ENCODE results near the gene NOP14. TPM values are rescaled to one million over a fixed set of nuclear protein-coding genes. Genes with fewer than 3 reads are reported as not detected.
"Not testable (repeated sequence)": the region's sequence is repeated elsewhere in the genome, so short reads cannot be mapped to it uniquely, and the experiment has no call there.

The NOP14 gene
- polyA plus RNA-seq, 4 donors = 29.1 to 30.8 (median 29.6) TPM

DNA sequence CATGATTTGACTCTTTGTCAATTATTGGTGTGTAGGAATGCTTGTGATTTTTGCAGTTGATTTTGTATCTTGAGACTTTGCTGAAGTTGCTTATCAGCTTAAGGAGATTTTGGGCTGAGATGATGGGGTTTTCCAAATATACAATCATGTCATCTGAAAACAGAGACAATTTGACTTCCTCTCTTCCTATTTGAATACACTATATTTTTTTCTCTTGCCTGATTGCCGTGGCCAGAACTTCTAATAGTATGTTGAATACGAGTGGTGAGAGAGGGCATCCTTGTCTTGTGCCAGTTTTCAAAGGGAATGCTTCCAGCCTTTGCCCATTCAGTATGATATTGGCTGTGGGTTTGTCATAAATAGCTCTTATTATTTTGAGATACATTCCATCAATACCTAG is 44.9 kb downstream of the NOP14 start:
- DNase-seq (ENCODE audit: low read depth in 4 of 4, low spot score in 3 of 4) = not testable (repeated sequence)

DNA sequence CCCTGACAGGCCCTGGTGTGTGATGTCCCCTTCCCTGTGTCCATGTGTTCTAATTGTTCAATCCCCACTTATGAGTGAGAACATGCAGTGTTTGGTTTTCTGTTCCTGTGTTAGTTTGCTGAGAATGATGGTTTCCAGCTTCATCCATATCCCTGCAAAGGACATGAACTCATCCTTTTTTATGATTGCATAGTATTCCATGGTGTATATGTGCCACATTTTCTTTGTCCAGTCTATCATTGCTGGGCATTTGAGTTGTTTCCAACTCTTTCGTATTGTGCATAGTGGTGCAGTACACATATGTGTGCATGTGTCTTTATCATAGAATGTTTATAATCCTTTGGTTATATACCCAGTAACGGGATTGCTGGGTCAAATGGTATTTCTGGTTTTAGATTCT is 46.5 kb downstream of the NOP14 start:
- DNase-seq (ENCODE audit: low read depth in 4 of 4, low spot score in 3 of 4) = not testable (repeated sequence)

DNA sequence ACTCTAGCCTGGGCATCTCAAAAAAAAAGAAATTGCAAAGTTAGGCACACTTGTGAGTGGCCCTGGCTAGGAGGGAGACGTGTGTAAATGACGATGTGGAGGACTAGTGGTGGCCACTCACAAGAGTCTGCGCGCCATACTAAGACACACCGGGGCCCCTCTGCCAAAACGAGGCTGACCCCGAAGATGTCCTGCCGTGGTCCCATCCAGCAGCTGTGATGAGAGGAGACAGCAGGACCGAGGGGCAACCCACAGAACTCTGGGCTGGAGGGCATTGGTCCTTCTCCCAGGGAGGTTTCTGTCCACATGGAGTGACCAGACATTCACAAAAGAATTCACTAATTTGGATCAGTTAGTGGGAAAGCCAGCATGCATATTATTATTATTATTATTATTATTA is 47.4 kb downstream of the NOP14 start:
- no peak for DNase-seq (ENCODE audit: low read depth in 4 of 4, low spot score in 3 of 4)

DNA sequence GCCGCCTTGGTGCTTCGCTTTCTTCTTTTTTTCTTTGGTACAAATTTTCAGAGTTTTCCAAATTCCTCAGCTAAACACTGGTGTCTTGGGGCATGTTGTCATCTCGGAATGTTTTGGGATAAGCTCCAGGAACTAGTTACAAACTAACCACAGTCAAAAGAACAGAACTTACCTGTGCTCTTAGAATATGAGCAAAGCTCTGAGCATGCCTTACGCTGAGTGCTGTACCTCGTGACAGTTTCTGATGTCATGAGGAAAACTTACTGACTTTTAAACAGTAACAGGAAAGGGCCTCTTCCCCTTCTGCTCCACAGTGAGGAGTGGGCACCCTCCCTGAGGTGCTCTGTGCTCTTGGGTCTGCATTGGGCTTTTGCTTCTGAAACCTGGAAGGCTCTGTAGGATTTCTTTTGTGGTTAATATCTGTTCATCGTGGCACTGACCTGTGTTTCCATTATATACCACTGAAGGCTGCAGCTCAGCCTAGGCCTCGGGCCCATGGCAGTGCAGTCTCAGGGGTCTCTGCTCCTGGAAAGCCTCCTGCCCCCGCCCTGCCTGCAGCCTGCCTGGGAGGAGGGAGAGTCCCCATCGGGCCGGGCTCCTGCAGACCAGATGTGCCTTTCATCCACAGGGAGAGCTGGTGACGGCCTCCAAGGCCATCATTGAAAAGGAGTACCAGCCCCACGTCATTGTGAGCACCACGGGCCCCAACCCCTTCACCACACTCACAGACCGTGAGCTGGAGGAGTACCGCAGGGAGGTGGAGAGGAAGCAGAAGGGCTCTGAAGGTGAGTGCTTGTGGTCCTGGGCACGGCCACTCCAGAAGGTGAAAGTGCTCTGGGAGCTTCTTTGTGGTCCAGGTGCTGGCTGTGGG is 48.7 kb downstream of the NOP14 start:
- DNase-seq (ENCODE audit: low read depth in 4 of 4, low spot score in 3 of 4) = no peak

DNA sequence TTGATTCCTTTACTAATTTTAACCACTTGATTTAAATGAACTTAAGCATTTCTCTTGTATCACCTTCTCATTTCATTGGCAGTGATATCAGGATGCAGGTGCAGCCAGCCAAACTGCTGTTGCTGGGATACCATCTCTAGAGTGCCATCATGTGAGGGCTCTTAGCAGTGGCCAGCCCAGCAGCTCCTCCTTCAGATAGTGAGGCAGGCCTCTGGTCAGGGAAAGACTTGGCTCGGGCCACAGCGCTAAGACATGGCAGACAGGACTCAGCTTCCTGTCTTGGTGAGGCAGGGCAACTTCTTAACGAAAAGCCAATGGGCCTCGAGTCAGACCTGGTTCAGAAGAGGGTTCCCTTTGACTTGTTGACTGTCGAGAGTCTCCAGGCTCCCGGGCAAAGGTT is 50.0 kb downstream of the NOP14 start:
- DNase-seq (ENCODE audit: low read depth in 4 of 4, low spot score in 3 of 4) = no peak

DNA sequence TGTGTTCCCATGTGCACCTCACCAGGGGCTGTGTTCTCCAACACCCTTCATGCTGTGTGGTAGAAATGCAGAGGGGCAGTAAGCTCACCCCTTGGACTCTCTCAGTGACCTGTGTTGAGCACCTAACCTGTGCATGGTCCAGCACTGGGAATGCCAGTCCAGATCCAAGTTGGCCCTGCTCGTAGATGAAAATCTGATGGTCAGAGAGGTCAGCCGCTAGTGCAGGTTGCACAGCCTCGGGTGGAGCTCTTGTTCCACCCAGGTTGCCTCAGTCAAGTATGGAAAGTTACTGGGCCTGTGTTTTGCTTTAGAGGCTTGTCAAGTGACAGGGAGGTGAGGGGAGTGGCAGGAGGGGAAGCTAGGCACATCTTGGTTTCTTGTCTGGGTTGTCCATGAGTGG is 51.3 kb downstream of the NOP14 start:
- no peak for DNase-seq (ENCODE audit: low read depth in 4 of 4, low spot score in 3 of 4)

DNA sequence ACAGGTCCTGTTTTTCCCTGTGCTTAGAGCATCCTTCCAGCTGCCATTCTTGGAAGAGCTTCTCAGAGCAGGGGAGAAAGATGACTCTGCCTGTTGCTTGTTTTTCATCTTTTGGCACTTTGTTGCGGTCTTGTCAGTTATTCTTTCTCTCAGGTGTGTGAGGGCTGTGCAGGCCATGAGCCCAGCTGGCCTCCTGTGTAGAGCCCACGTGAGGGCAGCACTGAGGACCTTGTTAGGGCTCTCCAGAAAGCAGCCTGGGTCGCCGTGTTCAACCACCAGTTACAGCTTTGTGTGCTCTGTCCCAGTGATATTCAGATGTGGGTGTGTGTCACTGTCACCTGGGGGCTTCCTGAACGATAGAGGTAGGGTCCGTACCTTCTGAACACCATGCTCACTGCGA is 52.8 kb downstream of the NOP14 start:
- DNase-seq (ENCODE audit: low read depth in 4 of 4, low spot score in 3 of 4) = no peak

DNA sequence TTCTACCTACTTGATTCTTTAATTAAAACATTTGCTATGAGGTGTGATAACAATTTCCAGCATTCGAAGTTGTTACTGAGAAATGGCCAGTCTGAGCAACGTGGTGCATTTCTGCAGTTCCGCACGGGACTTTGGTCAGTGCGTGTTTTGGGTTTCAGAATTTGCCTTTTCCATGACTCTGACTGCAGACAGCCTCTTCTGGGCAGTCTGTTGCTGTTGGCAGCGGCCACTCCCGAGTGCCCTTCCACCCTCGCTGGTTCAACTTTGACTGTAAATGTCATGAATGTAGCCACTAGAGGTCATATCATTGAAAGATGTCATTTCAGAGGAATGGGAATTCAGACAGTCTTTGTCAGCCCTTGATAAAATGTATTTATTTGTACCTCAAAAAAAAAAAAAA is 53.6 kb downstream of the NOP14 start:
- no peak for DNase-seq (ENCODE audit: low read depth in 4 of 4, low spot score in 3 of 4)

DNA sequence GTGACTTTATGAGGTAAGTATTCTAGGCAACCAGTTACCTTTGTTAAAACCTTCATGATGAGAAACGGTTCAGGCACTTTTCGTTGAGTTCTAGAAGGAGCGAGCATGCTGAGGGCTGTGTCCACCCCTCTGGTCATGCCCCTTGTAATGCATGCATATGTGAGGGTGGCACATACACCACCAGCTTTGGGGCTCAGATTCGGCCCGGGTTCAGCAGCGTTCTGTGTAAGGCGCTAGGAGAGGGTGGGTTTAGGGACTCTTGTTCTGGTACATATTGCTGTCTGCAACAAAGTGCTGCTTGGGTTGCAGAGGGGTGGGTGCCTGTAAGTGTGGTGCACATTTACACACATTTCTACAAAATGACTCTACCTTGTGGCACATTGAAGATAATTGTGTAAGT is 54.5 kb downstream of the NOP14 start:
- DNase-seq (ENCODE audit: low read depth in 4 of 4, low spot score in 3 of 4) = no peak

DNA sequence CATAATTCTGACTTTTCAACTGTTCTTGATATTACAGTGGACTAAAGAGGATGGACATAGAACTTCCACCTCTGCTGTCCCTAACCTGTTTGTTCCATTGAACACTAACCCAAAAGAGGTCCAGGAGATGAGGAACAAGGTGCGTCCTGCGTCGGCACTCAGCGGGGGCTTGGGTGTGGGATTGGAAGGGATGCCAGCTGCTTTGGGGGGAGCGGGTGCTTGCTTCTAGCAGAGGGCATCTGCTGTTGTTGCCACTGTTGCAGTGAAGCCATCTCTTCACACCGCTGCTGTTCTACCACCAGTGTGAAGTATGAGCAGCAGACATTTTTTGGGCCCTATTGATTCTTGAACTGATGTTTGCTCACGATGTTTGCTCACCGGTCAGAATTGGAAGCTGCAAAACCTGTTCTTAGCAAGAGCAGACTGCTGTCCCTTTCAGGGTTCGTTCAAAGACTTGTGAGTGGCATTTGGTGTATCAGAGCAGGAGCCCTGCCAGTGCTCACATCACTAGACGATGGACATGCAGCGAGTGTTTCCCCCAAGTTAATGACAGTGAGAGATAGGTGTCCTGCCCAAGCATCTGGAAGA is 55.4 kb downstream of the NOP14 start:
- no peak for DNase-seq (ENCODE audit: low read depth in 4 of 4, low spot score in 3 of 4)

DNA sequence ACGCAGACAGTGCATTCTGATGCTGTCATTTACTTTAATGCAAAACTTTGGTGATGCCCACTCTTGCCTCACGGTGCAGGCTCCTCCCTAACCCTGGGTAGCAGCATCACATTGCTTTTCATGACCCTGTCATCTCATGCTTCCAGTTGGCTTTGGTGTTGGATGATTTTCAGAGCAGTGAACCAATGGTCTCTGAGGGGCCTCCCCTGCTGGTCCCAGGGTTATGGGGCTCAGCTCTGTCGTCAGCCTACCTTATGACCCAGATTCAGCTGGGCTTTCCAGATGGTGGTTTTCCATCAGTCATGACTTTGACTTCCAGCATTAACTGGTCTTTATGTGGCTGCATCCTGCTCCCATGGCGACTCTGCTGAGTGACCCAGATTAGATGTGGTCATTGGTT is 56.0 kb downstream of the NOP14 start:
- DNase-seq (ENCODE audit: low read depth in 4 of 4, low spot score in 3 of 4) = no peak

DNA sequence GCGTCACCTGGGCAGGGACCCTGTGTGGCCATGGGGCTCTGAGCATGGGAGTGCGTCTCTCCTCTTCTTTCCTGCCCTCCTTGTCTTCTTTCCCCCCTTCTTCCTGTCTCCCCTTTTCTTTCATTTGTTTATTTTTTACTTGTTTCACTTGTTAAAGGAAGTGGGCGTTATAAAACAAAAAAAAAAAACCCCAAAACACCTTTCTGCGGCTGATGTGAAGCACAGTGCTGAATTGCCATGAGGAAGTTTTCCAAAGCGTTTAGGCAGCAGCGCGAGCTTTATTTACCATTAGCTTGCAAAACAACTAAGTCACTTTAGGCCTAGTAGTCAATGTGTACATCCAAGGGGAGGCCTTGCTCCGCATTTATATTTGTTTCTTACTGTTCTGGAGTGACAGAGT is 57.0 kb downstream of the NOP14 start:
- DNase-seq (ENCODE audit: low read depth in 4 of 4, low spot score in 3 of 4) = no peak

DNA sequence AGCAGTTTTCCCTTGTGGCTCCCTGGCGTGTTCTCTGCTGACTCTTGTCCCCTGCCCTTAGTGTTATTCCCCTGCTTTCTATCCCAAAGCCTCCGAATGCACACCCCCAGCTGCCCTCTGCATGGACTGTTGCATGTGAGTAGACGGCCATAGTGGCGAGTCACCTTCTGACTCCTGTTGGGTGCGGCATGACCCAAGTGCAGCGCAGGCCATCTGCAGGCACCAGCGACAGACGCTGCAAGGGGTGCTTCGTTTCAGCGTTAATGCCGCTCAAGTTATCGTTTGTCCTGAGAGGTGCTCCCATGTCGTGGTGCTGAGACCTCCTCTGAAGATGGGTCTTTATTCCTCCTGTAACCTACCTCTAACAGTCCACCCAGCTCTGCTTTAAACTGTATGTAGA is 57.7 kb downstream of the NOP14 start:
- DNase-seq (ENCODE audit: low read depth in 4 of 4, low spot score in 3 of 4) = no peak

DNA sequence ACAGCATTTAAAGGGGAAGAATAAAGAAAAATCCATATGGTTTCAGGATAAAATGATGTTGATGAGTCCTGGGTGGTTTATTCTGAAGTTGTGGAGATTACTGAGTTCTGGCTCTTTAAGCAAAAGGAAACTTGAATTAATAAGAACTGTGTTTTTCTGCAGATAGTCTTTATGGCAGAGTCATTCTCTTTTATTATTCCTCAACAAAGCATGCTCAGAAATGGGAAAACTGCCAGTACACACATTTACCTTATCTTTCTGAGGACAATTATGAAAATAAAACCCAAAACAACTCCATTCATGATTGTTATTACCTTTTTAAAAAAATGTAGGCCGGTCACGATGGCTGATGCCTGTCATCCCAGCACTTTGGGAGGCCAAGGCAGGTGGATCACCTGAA is 61.1 kb downstream of the NOP14 start:
- DNase-seq (ENCODE audit: low read depth in 4 of 4, low spot score in 3 of 4) = no peak

DNA sequence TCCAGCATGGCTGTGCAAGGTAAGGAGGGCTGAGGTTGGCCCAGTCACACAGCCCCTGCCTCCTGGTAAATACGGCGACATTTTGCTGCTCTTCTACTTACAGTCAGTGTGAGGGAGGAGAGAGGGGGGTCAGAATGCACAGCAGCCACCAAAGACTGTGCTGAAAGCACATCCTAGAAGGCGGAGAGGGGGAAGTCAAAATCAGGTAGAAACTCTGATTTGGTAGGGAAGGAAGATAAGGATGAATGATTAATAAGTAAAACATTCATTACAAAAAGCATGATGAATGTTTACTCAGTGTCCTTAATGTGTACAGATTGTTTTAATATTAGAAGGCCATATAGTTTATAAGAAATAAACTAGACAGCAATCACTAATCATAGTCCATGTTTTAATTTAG is 62.0 kb downstream of the NOP14 start:
- DNase-seq (ENCODE audit: low read depth in 4 of 4, low spot score in 3 of 4) = no peak

DNA sequence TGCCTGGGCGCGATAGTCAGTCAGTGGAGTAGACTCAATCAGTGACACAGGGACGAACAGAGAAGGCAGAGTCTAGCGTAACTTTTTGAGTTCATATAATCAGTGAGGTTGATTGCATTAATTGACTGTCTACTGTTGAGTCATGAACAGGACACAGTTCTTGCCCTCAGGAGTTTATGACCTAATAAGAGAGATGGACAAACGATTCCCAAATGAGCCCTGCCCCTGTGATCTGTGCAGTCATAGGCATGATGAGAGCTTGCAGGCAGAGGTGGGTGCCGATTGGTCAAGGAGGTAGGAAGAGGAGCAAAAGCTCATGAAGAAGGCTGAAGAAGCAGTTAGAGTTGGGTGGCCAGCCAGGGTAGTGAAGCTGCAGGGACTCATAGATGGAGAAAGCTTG is 62.5 kb downstream of the NOP14 start:
- DNase-seq (ENCODE audit: low read depth in 4 of 4, low spot score in 3 of 4) = no peak

DNA sequence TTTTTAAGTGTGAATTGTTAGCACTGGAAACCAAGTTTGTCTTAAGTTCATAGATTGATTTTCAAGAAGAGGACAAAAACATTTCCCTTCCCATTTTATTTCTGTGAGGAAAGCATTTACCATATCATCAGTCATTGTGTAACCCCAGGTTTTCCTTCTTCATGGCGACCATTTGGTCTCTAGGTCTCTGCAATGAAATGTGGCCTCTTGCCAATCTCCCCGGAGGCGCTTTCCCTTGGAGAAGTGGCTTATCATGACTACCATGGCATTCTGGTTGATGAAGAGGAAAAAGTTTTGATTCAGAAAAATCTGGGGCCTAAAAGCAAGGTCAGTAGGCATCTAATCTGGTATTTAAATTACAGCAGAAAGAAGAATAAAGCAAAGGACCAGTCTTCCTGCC is 65.2 kb downstream of the NOP14 start:
- no peak for DNase-seq (ENCODE audit: low read depth in 4 of 4, low spot score in 3 of 4)

DNA sequence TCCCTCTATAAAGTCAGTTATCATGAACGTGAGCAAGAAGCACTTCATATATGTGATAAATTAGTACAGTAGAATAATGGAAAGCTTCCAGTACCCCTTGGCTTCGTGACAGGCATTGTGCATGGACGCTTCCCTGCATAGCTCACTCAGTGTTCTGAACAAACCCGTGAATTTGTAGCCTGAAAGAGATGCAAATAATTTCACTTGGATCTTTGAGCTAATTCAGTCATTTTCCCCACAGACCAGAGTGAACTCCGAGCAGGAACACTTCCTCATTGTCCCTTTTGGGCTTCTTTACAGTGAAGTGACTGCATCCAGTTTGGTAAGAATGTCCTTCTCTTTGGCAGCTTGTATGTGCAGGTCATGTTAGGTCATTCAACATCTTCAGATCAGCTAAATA is 69.4 kb downstream of the NOP14 start:
- no peak for DNase-seq (ENCODE audit: low read depth in 4 of 4, low spot score in 3 of 4)

DNA sequence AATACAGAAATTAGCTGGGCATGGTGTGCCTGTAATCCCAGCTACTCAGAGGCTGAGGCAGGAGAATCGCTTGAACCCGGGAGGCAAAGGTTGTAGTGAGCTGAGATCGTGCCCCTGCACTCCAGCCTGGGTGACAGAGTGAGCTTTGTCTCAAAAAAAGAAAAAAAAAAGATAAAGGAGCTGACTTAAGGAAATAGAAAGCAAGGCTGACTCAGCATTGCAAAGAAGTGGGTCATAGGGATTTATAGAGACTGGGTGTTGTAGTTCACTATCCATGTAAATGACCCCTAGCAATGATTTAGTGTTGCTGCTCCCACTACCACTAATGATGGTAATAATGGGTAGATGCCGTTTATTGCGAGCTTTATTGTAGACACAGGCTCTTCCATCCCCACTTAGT is 71.9 kb downstream of the NOP14 start:
- DNase-seq (ENCODE audit: low read depth in 4 of 4, low spot score in 3 of 4) = no peak

DNA sequence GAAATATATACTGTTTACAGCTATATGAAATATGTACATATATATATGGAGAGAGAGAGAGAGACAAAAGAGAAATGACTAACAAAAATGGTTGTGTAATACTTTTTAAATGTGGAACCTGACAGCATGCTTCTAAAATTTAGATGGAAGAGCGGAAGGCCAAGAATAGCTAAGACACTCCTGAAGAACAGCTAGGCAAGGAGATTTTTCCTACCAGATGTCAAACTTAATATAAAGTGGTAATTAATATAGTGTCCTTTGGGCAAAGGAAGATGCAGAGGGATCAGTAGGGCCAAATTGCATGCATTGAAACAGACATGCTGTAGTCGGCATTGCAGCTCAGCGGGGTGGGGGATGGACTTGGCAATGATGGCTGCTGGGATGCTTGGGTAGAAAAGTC is 74.3 kb downstream of the NOP14 start:
- no peak for DNase-seq (ENCODE audit: low read depth in 4 of 4, low spot score in 3 of 4)

All from right renal pelvis (tissue), 4 donors.